Neural progenitor cell (in vitro differentiated cells): ENCODE results near the gene PRDM16.

Experiments used
- CTCF ChIP-seq: fragments of 200-600 bp; sonication (generic); IDR thresholded peaks from 2 replicates; pipeline ENCODE4 v1.5.1; 2017; ENCODE audit warnings: antibody characterized with exemption, mild to moderate bottlenecking
- EZH2 ChIP-seq: fragments of 200-600 bp; sonication (generic); IDR thresholded peaks from 2 replicates; pipeline ENCODE4 v1.6.1; 2017; ENCODE audit warnings: antibody characterized with exemption, mild to moderate bottlenecking, moderate library complexity
- EZH2phosphoT487 ChIP-seq: fragments of 200-600 bp; sonication (generic); IDR thresholded peaks from 2 replicates; pipeline ENCODE4 v1.6.1; 2017; ENCODE audit warnings: antibody characterized with exemption

- TF ChIP-seq EZH2 (no peak), CTCF (no peak), EZH2phosphoT487 (no peak)
These were observed 346.5 kb downstream of the PRDM16 start for GRCh38 chr1:3415260-3416090.
